SK-N-SH (cell line): Measurements from ENCODE around the gene CARD18. TPM values are rescaled to one million over a fixed set of nuclear protein-coding genes. Genes with fewer than 3 reads are reported as not detected.

ENCODE experiments used
- CTCF ChIA-PET: fragments of 300-600, 350-600 bp; formaldehyde crosslinking; extraction: SDS; loops from one replicate; lab custom pipeline; 2021; lab: Yijun Ruan, JAX
- POLR2A ChIA-PET: fragments of 350-600 bp; sonication (Branson Sonifier 250); formaldehyde crosslinking; extraction: SDS; loops from one replicate; lab custom pipeline; 2020; ENCODE audit warnings: antibody characterized with exemption, inconsistent platforms; lab: Yijun Ruan, JAX
- DNase-seq: peaks from one replicate; pipeline ENCODE4 v3.0.0; 2012
- H2AFZ ChIP-seq: fragments of 200-600 bp; sonication (generic); 2 replicates; pipeline ENCODE4 v1.8.1; 2016; ENCODE audit warnings: antibody characterized with exemption, mild to moderate bottlenecking, low read depth
- H3F3A ChIP-seq: fragments of 200-600 bp; sonication (generic); replicated peaks from 2 replicates; pipeline ENCODE3; 2016; ENCODE audit warnings: antibody characterized with exemption, mild to moderate bottlenecking; ENCODE audit not compliant: insufficient read depth
- H3K27ac ChIP-seq, 2 experiments: fragments of 200-500 bp in 1 of 2; fragments of 200-600 bp in 1 of 2; sonication (Bioruptor generic) in 1 of 2; sonication (generic), shearing (Covaris generic) in 1 of 2; 2 replicates each; pipeline versions ENCODE4 v1.5.1 to v1.6.1; 2014 to 2016; ENCODE audit warnings: low read depth in 2 of 2, inconsistent platforms in 1 of 2, low read length in 1 of 2, mild to moderate bottlenecking in 1 of 2, mixed read lengths in 1 of 2
- H3K27me3 ChIP-seq: fragments of 200-600 bp; sonication (generic), shearing (Covaris generic); 2 replicates; pipeline ENCODE4 v1.6.1; 2016; ENCODE audit warnings: mixed run types; ENCODE audit not compliant: insufficient read depth
- H3K36me3 ChIP-seq, 2 experiments: fragments of 200-500 bp in 1 of 2; fragments of 200-600 bp in 1 of 2; sonication (Bioruptor generic) in 1 of 2; sonication (generic) in 1 of 2; replicated peaks in 1 of 2; 2 replicates each; pipeline versions ENCODE3 to v1.5.1; 2014 to 2016; ENCODE audit warnings: low read length in 1 of 2, mild to moderate bottlenecking in 1 of 2; ENCODE audit not compliant: insufficient read depth in 2 of 2, control insufficient read depth in 1 of 2
- H3K4me1 ChIP-seq, 2 experiments: fragments of 200-500 bp in 1 of 2; fragments of 200-600 bp in 1 of 2; sonication (Bioruptor generic) in 1 of 2; sonication (generic), shearing (Covaris generic) in 1 of 2; 2 replicates each; pipeline versions ENCODE4 v1.5.1 to v1.6.1; 2014 to 2016; ENCODE audit warnings: low read depth in 1 of 2, low read length in 1 of 2, mixed run types in 1 of 2; ENCODE audit not compliant: insufficient read depth in 2 of 2, control insufficient read depth in 1 of 2
- H3K4me2 ChIP-seq: fragments of 200-600 bp; sonication (generic), shearing (Covaris generic); 2 replicates; pipeline ENCODE4 v1.6.1; 2017; ENCODE audit warnings: mixed run types
- H3K4me3 ChIP-seq, 2 experiments: fragments of 200-500 bp in 1 of 2; fragments of 200-600 bp in 1 of 2; sonication (Bioruptor generic) in 1 of 2; sonication (generic), shearing (Covaris generic) in 1 of 2; 2 replicates each; pipeline versions ENCODE4 v1.5.1 to v1.8.1; 2014 to 2016; ENCODE audit warnings: low read depth in 2 of 2, inconsistent platforms in 1 of 2, low read length in 1 of 2, mild to moderate bottlenecking in 1 of 2, mixed read lengths in 1 of 2, moderate library complexity in 1 of 2
- H3K79me2 ChIP-seq: fragments of 200-600 bp; sonication (generic); 2 replicates; pipeline ENCODE4 v1.8.1; 2017; ENCODE audit warnings: mild to moderate bottlenecking; ENCODE audit not compliant: insufficient read depth
- H3K9ac ChIP-seq: fragments of 200-600 bp; sonication (generic); 2 replicates; pipeline ENCODE4 v1.6.1; 2017; ENCODE audit warnings: mixed run types
- H3K9me2 ChIP-seq: fragments of 200-600 bp; sonication (generic); 2 replicates; pipeline ENCODE4 v1.6.1; 2017; ENCODE audit warnings: mixed run types
- H3K9me3 ChIP-seq: fragments of 200-600 bp; sonication (generic); 2 replicates; pipeline ENCODE4 v1.6.1; 2017; ENCODE audit warnings: mixed run types, mild to moderate bottlenecking, moderate library complexity
- H4K20me1 ChIP-seq: fragments of 200-600 bp; sonication (generic); 2 replicates; pipeline ENCODE4 v1.6.1; 2017; ENCODE audit warnings: mild to moderate bottlenecking, mixed run types; ENCODE audit not compliant: insufficient read depth
- EP300 ChIP-seq, 2 experiments: IDR thresholded peaks; 2 replicates each; pipeline versions ENCODE4 v1.4.0 to v1.6.1; 2012; ENCODE audit warnings: borderline replicate concordance in 1 of 2, low read depth in 1 of 2, low read length in 1 of 2
- JUND ChIP-seq: IDR thresholded peaks from 2 replicates; pipeline ENCODE4 v1.4.0; 2012
- NFIC ChIP-seq: IDR thresholded peaks from 2 replicates; pipeline ENCODE4 v1.4.0; 2012; ENCODE audit warnings: borderline replicate concordance
- PBX3 ChIP-seq: IDR thresholded peaks from 2 replicates; pipeline ENCODE4; 2012
- REST ChIP-seq: IDR thresholded peaks from 2 replicates; pipeline ENCODE4 v1.6.1; 2012; ENCODE audit warnings: mild to moderate bottlenecking, low read depth, low read length, moderate library complexity
- RXRA ChIP-seq: IDR thresholded peaks from 2 replicates; pipeline ENCODE4 v1.4.0; 2012; ENCODE audit warnings: low read depth, mild to moderate bottlenecking, borderline replicate concordance
- YY1 ChIP-seq: IDR thresholded peaks from 2 replicates; pipeline ENCODE4 v1.4.0; 2012; ENCODE audit warnings: low read depth, mild to moderate bottlenecking
- ZBTB33 ChIP-seq: IDR thresholded peaks from 2 replicates; pipeline ENCODE4 v1.4.0; 2012; ENCODE audit warnings: low read depth, borderline replicate concordance
- WGBS: methylation state at CpG from one replicate; pipeline ENCODE4 v1.1.6; 2017; ENCODE audit warnings: low lambda C conversion rate; 5-methylcytosine and 5-hydroxymethylcytosine counted together
- polyA plus RNA-seq, 3 experiments: library from polyadenylated mRNA; depleted of rRNA; stranded (reverse); fragments of >200 nt; gene quantifications; 2 replicates each; pipeline ENCODE4 v1.2.3, GENCODE V29; 2012

CARD18 gene
- polyA plus RNA-seq, 1 of the 3 experiments (the other 2 are of a cell fraction), result not detected

- no peak for DNase-seq
- TF ChIP-seq JUND (no peak), REST (no peak), EP300 (IDR thresholded peaks at IDR 0.05; ENCODE audit: borderline replicate concordance in 1 of 2, low read depth in 1 of 2, low read length in 1 of 2) (no peak), RXRA (no peak), PBX3 (no peak)
- TF ChIP-seq, all 33 proteins: peak for 0
- Histone ChIP-seq H3K9me3 (no peaks in the 10 kb centered on the region), H3K4me2 (no peak overlapping the region), H3K4me3 (no peak overlapping the region), H3K79me2 (no peaks in the 10 kb centered on the region), H3F3A (no peaks in the 10 kb centered on the region), H2AFZ (no peak overlapping the region), H3K9me2 (no peaks in the 10 kb centered on the region), H4K20me1 (no peaks in the 10 kb centered on the region), H3K27me3 (no peaks in the 10 kb centered on the region), H3K9ac (no peak overlapping the region), H3K36me3 (no peaks in the 10 kb centered on the region), H3K4me1 (no peaks in the 10 kb centered on the region; a peak in 1 of 4 replicates), H3K27ac (no peak overlapping the region)
- ChIA-PET POLR2A (no interaction called here), CTCF (no interaction called here)
- 49% methylated on average over 8 of the region's 8 CpGs for WGBS
Observed at GRCh38 chr11:105109855-105110687, 29.5 kb downstream of the CARD18 start.

GRCh38 chr11:105109321-105109720 is 30.2 kb downstream of the CARD18 start:
- Histone ChIP-seq H3K9me3 (no peaks in the 10 kb centered on the region), H3K27me3 (no peaks in the 10 kb centered on the region), H3F3A (no peaks in the 10 kb centered on the region), H3K9ac (no peak overlapping the region), H3K4me3 (no peak overlapping the region), H3K27ac (no peak overlapping the region), H2AFZ (no peak overlapping the region), H3K9me2 (no peaks in the 10 kb centered on the region), H3K4me2 (no peak overlapping the region), H4K20me1 (no peaks in the 10 kb centered on the region), H3K36me3 (no peaks in the 10 kb centered on the region), H3K79me2 (no peaks in the 10 kb centered on the region), H3K4me1 (no peaks in the 10 kb centered on the region; a peak in 1 of 4 replicates)
- TF ChIP-seq YY1 (no peak), ZBTB33 (no peak), NFIC (no peak)
- POLR2A ChIA-PET, result no interaction called here
- DNase-seq, result no peak
- CTCF ChIA-PET, result no interaction called here
- WGBS, result 41% methylated on average over 1 of the region's 1 CpG
